K562 (cell line): ENCODE measurements around the gene RRAS. TPM values are rescaled to one million over a fixed set of nuclear protein-coding genes. Genes with fewer than 3 reads are reported as not detected.

Experiments
- ATAC-seq: fragments of 200-7000 bp; cut with Tn5 transposase; 3 replicates; pipeline ENCODE4 v1.9.1; 2020; ENCODE audit warnings: moderate library complexity
- BruUV-seq: library from RNA; stranded (reverse); fragments of 400-500 nt; replicated peaks from 2 replicates; lab custom pipeline; 2021; lab: Mats Ljungman, UMichigan
- CTCF ChIA-PET: fragments of 300-600 bp; formaldehyde crosslinking; extraction: SDS; loops from one replicate; lab custom pipeline; 2021; ENCODE audit warnings: low intra/inter-chr PET ratio; lab: Yijun Ruan, JAX
- POLR2A ChIA-PET: fragments of 300-600, 350-650 bp; sonication (Branson Sonifier 250); formaldehyde crosslinking; extraction: SDS; loops from one replicate; lab custom pipeline; 2021; ENCODE audit warnings: antibody characterized with exemption, inconsistent platforms; lab: Yijun Ruan, JAX
- DNase-seq, 4 experiments: peaks; one replicate each; pipeline versions ENCODE4 v3.0.0 to v3.0.0-alpha.2; 2011 to 2018; ENCODE audit warnings: low spot score in 3 of 4, mixed read lengths in 3 of 4; ENCODE audit errors: extremely low read depth in 1 of 4
- FAIRE-seq: peaks from 2 replicates; lab custom pipeline; 2011; peaks lifted over from hg19 to GRCh38; lab: Jason Lieb, UNC
- H2AFZ ChIP-seq: 2 replicates; pipeline ENCODE4 v1.6.0; 2011; ENCODE audit warnings: low read depth, low read length, control low read depth, inconsistent platforms
- H3K27ac ChIP-seq: fragments of 200-600 bp; 3 replicates; pipeline ENCODE4 v1.8.0; 2011; ENCODE audit warnings: low read depth, mild to moderate bottlenecking, control low read depth, inconsistent platforms, low read length, moderate library complexity, mixed read lengths; ENCODE audit errors: extremely low read depth
- H3K27me3 ChIP-seq, 2 experiments: fragments of 300-600 bp in 1 of 2; 2 replicates in 1 of 2; 3 replicates in 1 of 2; pipeline versions ENCODE4 v1.6.0 to v1.8.0; 2011; ENCODE audit warnings: inconsistent platforms in 2 of 2, low read length in 2 of 2, mild to moderate bottlenecking in 1 of 2, mixed read lengths in 1 of 2, moderate library complexity in 1 of 2; ENCODE audit not compliant: control insufficient read depth in 2 of 2, insufficient read depth in 2 of 2
- H3K36me3 ChIP-seq: fragments of 300-600 bp; 3 replicates; pipeline ENCODE4 v1.8.0; 2011; ENCODE audit warnings: mild to moderate bottlenecking, low read length, inconsistent platforms; ENCODE audit not compliant: control insufficient read depth, insufficient read depth
- H3K4me1 ChIP-seq, 2 experiments: fragments of 200-600 bp in 1 of 2; replicated peaks in 1 of 2; 2 replicates in 1 of 2; 3 replicates in 1 of 2; pipeline versions ENCODE4 v1.5.1 to v1.8.0; 2011; ENCODE audit warnings: inconsistent platforms in 2 of 2, low read length in 2 of 2, mild to moderate bottlenecking in 1 of 2, mixed read lengths in 1 of 2, moderate library complexity in 1 of 2; ENCODE audit not compliant: control insufficient read depth in 2 of 2, insufficient read depth in 2 of 2
- H3K4me2 ChIP-seq: 2 replicates; pipeline ENCODE4 v1.6.1; 2011; ENCODE audit warnings: low read length, control low read depth, inconsistent platforms, mixed read lengths; ENCODE audit not compliant: insufficient read depth
- H3K4me3 ChIP-seq: fragments of 200-600 bp; sonication (generic), shearing (Covaris generic); 2 replicates; pipeline ENCODE4 v1.5.1; 2016; ENCODE audit warnings: control low read depth, inconsistent platforms
- H3K79me2 ChIP-seq: fragments of 200-600 bp; 3 replicates; pipeline ENCODE4 v1.8.0; 2011; ENCODE audit warnings: low read length, inconsistent platforms; ENCODE audit not compliant: control insufficient read depth, insufficient read depth
- H3K9ac ChIP-seq, 2 experiments: 2 replicates each; pipeline versions ENCODE4 v1.6.0 to v1.6.1; 2011; ENCODE audit warnings: low read depth in 2 of 2, low read length in 2 of 2, control low read depth in 1 of 2, inconsistent platforms in 1 of 2, mild to moderate bottlenecking in 1 of 2, mixed read lengths in 1 of 2; ENCODE audit not compliant: insufficient read depth in 1 of 2
- H3K9me1 ChIP-seq: one replicate; pipeline ENCODE4 v1.6.0; 2011; ENCODE audit warnings: inconsistent platforms, mild to moderate bottlenecking, low read length, moderate library complexity; ENCODE audit not compliant: control insufficient read depth, insufficient read depth
- H3K9me3 ChIP-seq: replicated peaks from 2 replicates; pipeline ENCODE4 v1.5.1; 2011; ENCODE audit warnings: low read depth, low read length, inconsistent platforms; ENCODE audit not compliant: control insufficient read depth, insufficient read depth
- H4K20me1 ChIP-seq: replicated peaks from 2 replicates; pipeline ENCODE4 v1.6.1; 2011; ENCODE audit warnings: low read length, inconsistent platforms, mixed read lengths; ENCODE audit not compliant: control insufficient read depth, insufficient read depth
- EWSR1 ChIP-seq: fragments of 450-650 bp; IDR thresholded peaks from 2 replicates; pipeline ENCODE4 v1.6.1; 2018; ENCODE audit warnings: borderline replicate concordance, mild to moderate bottlenecking, low read depth, moderate library complexity; ENCODE audit not compliant: partially characterized antibody
- FIP1L1 ChIP-seq: fragments of 200-400 bp; formaldehyde crosslinking; IDR thresholded peaks from 2 replicates; pipeline ENCODE4 v1.6.1; 2018; ENCODE audit warnings: mild to moderate bottlenecking, low read depth, low read length; ENCODE audit not compliant: poor library complexity, severe bottlenecking
- POLR2G ChIP-seq: fragments of 200-400 bp; formaldehyde crosslinking; IDR thresholded peaks from 2 replicates; pipeline ENCODE4 v1.6.1; 2017; ENCODE audit warnings: low read depth, mild to moderate bottlenecking, antibody characterized with exemption, low read length, moderate library complexity
- RBFOX2 ChIP-seq: fragments of 200-400 bp; formaldehyde crosslinking; IDR thresholded peaks from 2 replicates; pipeline ENCODE4 v1.6.1; 2017; ENCODE audit warnings: low read depth, mild to moderate bottlenecking, low read length, moderate library complexity
- WGBS: fragments of 100-300 bp; shearing (Covaris generic); methylation state at CpG from one replicate; pipeline ENCODE4 v1.1.6; 2016; ENCODE audit warnings: low coverage, mixed read lengths; ENCODE audit not compliant: insufficient coverage; ENCODE audit errors: missing lambda C conversion rate; 5-methylcytosine and 5-hydroxymethylcytosine counted together
- in situ Hi-C: fragments of 300-500 bp; cut with MboI; formaldehyde crosslinking; loops from 4 replicates; pipeline ENCODE4 v1.15.0; 2018; ENCODE audit warnings: inconsistent platforms, mixed read lengths
- intact Hi-C: fragments of 100-400 bp; cut with micrococcal nuclease; formaldehyde crosslinking; loops from 2 replicates; pipeline ENCODE4 v1.14.2; 2022
- polyA plus RNA-seq, 8 experiments: library from polyadenylated mRNA; depleted of rRNA in 4 of 8; stranded (reverse) in 5 of 8; unstranded in 3 of 8; fragments of >200 nt; fragmentation: Nextera tagmentation in 2 of 8; fragmentation: Illumina TruSeq in 1 of 8; extraction: Ambion mirVana in 2 of 8; extraction: Trizol in 1 of 8; gene quantifications; 2 replicates each; pipeline versions ENCODE4 v1.2.1 to v1.2.3, GENCODE V29; 2011 to 2014; ENCODE audit warnings: inconsistent platforms in 1 of 8, missing spikeins in 1 of 8
- total RNA-seq, 7 experiments: library from RNA; depleted of rRNA in 6 of 7; stranded (reverse); fragments of >200 nt in 6 of 7; fragmentation: Illumina TruSeq in 2 of 7; extraction: Trizol in 2 of 7; gene quantifications; 2 replicates each; pipeline versions ENCODE4 v1.2.1 to v1.2.3, GENCODE V29; 2011 to 2021; ENCODE audit warnings: low replicate concordance in 1 of 7

Gene RRAS
- total and polyA plus RNA-seq, 9 of the 15 experiments (the other 6 are each of a cell fraction or from before 2014, with no cell fraction given): 0.70 to 17.3 (median 8.2) TPM

DNA sequence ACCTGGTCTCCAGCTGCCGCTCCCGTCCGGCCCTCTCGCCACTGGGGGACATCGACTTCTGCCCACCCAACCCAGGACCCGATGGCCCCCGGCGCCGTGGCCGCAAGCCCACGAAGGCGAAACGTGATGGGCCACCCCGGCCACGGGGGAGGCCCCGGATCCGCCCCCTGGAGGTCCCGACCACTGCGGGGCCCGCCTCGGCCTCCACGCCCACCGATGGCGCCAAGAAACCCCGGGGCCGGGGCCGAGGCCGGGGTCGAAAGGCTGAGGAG lies 42.3 kb downstream of the RRAS start:
- Histone ChIP-seq H3K36me3 (peaks cover 84% of the 10 kb centered on the region), H3K9me1 (peaks cover 3% of the 10 kb centered on the region), H3K9me3 (no peaks in the 10 kb centered on the region), H3K4me3 (no peak overlapping the region), H3K27me3 (no peaks in the 10 kb centered on the region), H4K20me1 (peaks cover 6% of the 10 kb centered on the region; the same call in 1 of the 2 replicates), H3K79me2 (peaks cover 26% of the 10 kb centered on the region), H3K4me1 (peaks cover 7 to 38% of the 10 kb centered on the region in 2 experiments; a peak in 4 of 5 replicates), H3K27ac (no peak overlapping the region), H2AFZ (no peak overlapping the region), H3K9ac (no peak overlapping the region), H3K4me2 (no peak overlapping the region)
- POLR2A ChIA-PET: interaction anchor here (0.6 kb wide), 1 partner anchor 35 kb away, joined by 3 read pairs; no protein-coding TSS in a partner anchor
- intact Hi-C loops (no loop called here), in situ Hi-C loops (no loop called here)
- TF ChIP-seq POLR2G (0 out of 2 replicates have a peak, but pooled peaks have one; percentile 14), RBFOX2 (0 out of 2 replicates have a peak, but pooled peaks have one; percentile 11), EWSR1 (no peak), FIP1L1 (peak; percentile 34)
- WGBS: 99% methylated on average over 14 of the region's 29 CpGs
- no peak for FAIRE-seq
- CTCF ChIA-PET: no interaction called here
- DNase-seq: peak in 1 of 4 experiments; percentile 21
- ATAC-seq: no peak
- BruUV-seq: no TSS peak
